Panc1 (cell line): Measurements from ENCODE around the gene R3HDM2. TPM values are rescaled to one million over a fixed set of nuclear protein-coding genes. Genes with fewer than 3 reads are reported as not detected.

Experiments used
- ATAC-seq: fragments of 200-7000 bp; cut with Tn5 transposase; 2 replicates; pipeline ENCODE4 v1.9.1; 2020; ENCODE audit warnings: mild to moderate bottlenecking, moderate library complexity
- BruUV-seq: library from RNA; stranded (reverse); fragments of 400-500 nt; replicated peaks from 2 replicates; lab custom pipeline; 2021; lab: Mats Ljungman, UMichigan
- CTCF ChIA-PET: fragments of 300-600 bp; sonication (Branson Sonifier 250); formaldehyde crosslinking; loops from one replicate; lab custom pipeline; 2022; ENCODE audit warnings: antibody characterized with exemption; lab: Charles Lee
- POLR2A ChIA-PET: fragments of 300-600 bp; sonication (Branson Sonifier 250); formaldehyde crosslinking; loops from one replicate; lab custom pipeline; 2022; ENCODE audit warnings: antibody characterized with exemption; lab: Charles Lee
- DNase-seq: peaks from one replicate; pipeline ENCODE4 v3.0.0-alpha.2; 2010; ENCODE audit warnings: low read depth, low spot score
- H3K27ac ChIP-seq: 2 replicates; pipeline ENCODE4 v1.5.1; 2011; ENCODE audit warnings: mild to moderate bottlenecking, low read length, inconsistent platforms
- H3K27me3 ChIP-seq: fragments of 200-500 bp; sonication (Bioruptor generic); 2 replicates; pipeline ENCODE4 v1.6.0; 2014; ENCODE audit warnings: low read length, inconsistent platforms; ENCODE audit not compliant: control insufficient read depth, insufficient read depth
- H3K36me3 ChIP-seq: fragments of 200-500 bp; sonication (Bioruptor generic); 2 replicates; pipeline ENCODE4 v1.5.1; 2014; ENCODE audit warnings: inconsistent platforms, mild to moderate bottlenecking, low read length, moderate library complexity; ENCODE audit not compliant: control insufficient read depth, insufficient read depth
- H3K4me1 ChIP-seq: 2 replicates; pipeline ENCODE4 v1.5.1; 2011; ENCODE audit warnings: inconsistent platforms, mild to moderate bottlenecking, low read length, moderate library complexity; ENCODE audit not compliant: control insufficient read depth, insufficient read depth
- H3K4me3 ChIP-seq, 2 experiments: 2 replicates each; pipeline ENCODE4 v1.5.1; 2011 to 2012; ENCODE audit warnings: low read depth in 2 of 2, low read length in 2 of 2, mild to moderate bottlenecking in 2 of 2, inconsistent platforms in 1 of 2, moderate library complexity in 1 of 2
- H3K9me3 ChIP-seq: fragments of 200-500 bp; sonication (Bioruptor generic); 2 replicates; pipeline ENCODE4 v1.5.1; 2014; ENCODE audit warnings: low read depth, mild to moderate bottlenecking, inconsistent platforms, low read length, moderate library complexity; ENCODE audit not compliant: control insufficient read depth, insufficient read depth
- CTCF ChIP-seq: fragments of 450-650 bp; IDR thresholded peaks from 2 replicates; pipeline ENCODE4 v1.5.1; 2017; ENCODE audit warnings: mild to moderate bottlenecking
- POLR2AphosphoS5 ChIP-seq: IDR thresholded peaks from 2 replicates; pipeline ENCODE4 v1.6.1; 2012; ENCODE audit warnings: mild to moderate bottlenecking, low read depth, low read length, moderate library complexity
- REST ChIP-seq, 2 experiments: IDR thresholded peaks; 2 replicates each; pipeline ENCODE4 v1.6.1; 2011 to 2012; ENCODE audit warnings: low read depth in 2 of 2, control low read depth in 1 of 2, low read length in 1 of 2, mild to moderate bottlenecking in 1 of 2, moderate library complexity in 1 of 2; ENCODE audit not compliant: insufficient read depth in 1 of 2
- SIN3A ChIP-seq: IDR thresholded peaks from 2 replicates; pipeline ENCODE4 v1.6.1; 2012; ENCODE audit warnings: low read depth, mild to moderate bottlenecking, low read length, moderate library complexity, borderline replicate concordance; ENCODE audit not compliant: insufficient read depth
- TCF7L2 ChIP-seq: IDR thresholded peaks from 2 replicates; pipeline ENCODE4 v1.6.1; 2011; ENCODE audit warnings: mild to moderate bottlenecking, low read depth, low read length, inconsistent platforms
- in situ Hi-C: cut with HindIII; loops from 2 replicates; pipeline ENCODE4 v1.10.0; 2016; ENCODE audit warnings: low sequenced_read_pairs, low pct_unique_long_range_greater_than_20kb
- intact Hi-C: fragments of 100-400 bp; cut with micrococcal nuclease; formaldehyde crosslinking; loops from one replicate; pipeline ENCODE4 v1.10.0; 2022; ENCODE audit not compliant: unreplicated experiment
- total RNA-seq: library from RNA; stranded (reverse); gene quantifications from one replicate; pipeline ENCODE4 v1.2.1, GENCODE V29; 2021; ENCODE audit not compliant: unreplicated experiment

R3HDM2 gene
- total RNA-seq, 1 experiment from 2014 or later, result 56.5 TPM

GRCh38 chr12:57452181-57452936, 21.5 kb upstream of the R3HDM2 start:
- no peaks in the 10 kb centered on the region for H3K36me3 ChIP-seq
- no peak for DNase-seq
- no peaks in the 10 kb centered on the region for H3K9me3 ChIP-seq
- H3K27ac ChIP-seq, result no peak overlapping the region
- H3K4me3 ChIP-seq, result no peak overlapping the region
- H3K27me3 ChIP-seq, result no peaks in the 10 kb centered on the region
- ChIA-PET POLR2A (interaction anchor here (0.6 kb wide), 1 partner anchor 192 kb away, joined by 3 read pairs; no protein-coding TSS in a partner anchor), CTCF (interaction anchor here (0.6 to 3.2 kb wide), 12 partner anchors 10 to 239 kb away, joined by 3 to 54 read pairs (median 3); partner anchors contain the start of gene STAC3)
- intact Hi-C loops (loop anchor here (2.0 to 5.0 kb wide), 2 partner anchors 146 to 190 kb away; no protein-coding TSS in a partner anchor), in situ Hi-C loops (no loop called here)
- peak; percentile 17; the same call in 1 of the 2 replicates for ATAC-seq
- no TSS peak for BruUV-seq
- no peak for TF ChIP-seq POLR2AphosphoS5
- TF ChIP-seq TCF7L2, result no peak
- TF ChIP-seq REST (IDR thresholded peaks at IDR 0.05; ENCODE audit: insufficient read depth in 1 of 2, low read depth in 2 of 2, low read length in 1 of 2), result no peak
- no peak for TF ChIP-seq CTCF
- no peak for TF ChIP-seq SIN3A
- H3K4me1 ChIP-seq, result no peaks in the 10 kb centered on the region

GRCh38 chr12:57451233-57451778, 20.5 kb upstream of the R3HDM2 start:
- in situ Hi-C loops (no loop called here), intact Hi-C loops (loop anchor here (5.0 kb wide), 1 partner anchor 189 kb away; no protein-coding TSS in a partner anchor)
- no TSS peak for BruUV-seq
- H3K27me3 ChIP-seq, result no peaks in the 10 kb centered on the region
- TF ChIP-seq CTCF (no peak), SIN3A (no peak), TCF7L2 (no peak), REST (IDR thresholded peaks at IDR 0.05; ENCODE audit: insufficient read depth in 1 of 2, low read depth in 2 of 2, low read length in 1 of 2) (no peak), POLR2AphosphoS5 (no peak)
- ATAC-seq, result no peak
- H3K4me1 ChIP-seq, result no peaks in the 10 kb centered on the region
- DNase-seq, result no peak
- H3K27ac ChIP-seq, result no peak overlapping the region
- ChIA-PET POLR2A (no interaction called here), CTCF (interaction anchor here (1.9 to 3.2 kb wide), 2 partner anchors 143 to 187 kb away, joined by 11 to 54 read pairs; no protein-coding TSS in a partner anchor)
- no peak overlapping the region for H3K4me3 ChIP-seq
- H3K36me3 ChIP-seq, result no peaks in the 10 kb centered on the region
- H3K9me3 ChIP-seq, result no peaks in the 10 kb centered on the region
